ENCODE data around the gene AFAP1L2.

The AFAP1L2 gene

GRCh38 chr10:114404171-114405010, at the start of gene AFAP1L2:
Gene AFAP1L2 (minus strand): TSS chr10:114404502. CDS start chr10:114404455, 47 bp downstream.
- Histone ChIP-seq H3K27me3 (replicated peaks; ENCODE audit: control insufficient read depth, insufficient read depth, low read length) (peaks cover 27% of the 10 kb centered on the region), H3K9me3 (ENCODE audit: control insufficient read depth, low read length) (peaks cover 3% of the 10 kb centered on the region)
- peak; percentile 28 for DNase-seq (ENCODE audit: low read depth)

GRCh38 chr10:114453576-114453975, 49.3 kb upstream of the AFAP1L2 start:
- no peaks in the 10 kb centered on the region for H3K27me3 ChIP-seq (replicated peaks; ENCODE audit: control insufficient read depth, insufficient read depth, low read length)
- H3K4me3 ChIP-seq (ENCODE audit: low read length) = no peak overlapping the region
- peaks cover 8% of the 10 kb centered on the region for H3K36me3 ChIP-seq (ENCODE audit: control insufficient read depth, insufficient read depth, low read length, severe bottlenecking)
- no peak overlapping the region for H3K9ac ChIP-seq (ENCODE audit: low read length)
- no peaks in the 10 kb centered on the region for H3K9me3 ChIP-seq (ENCODE audit: control insufficient read depth, low read length)
- H3K4me1 ChIP-seq (ENCODE audit: control insufficient read depth, insufficient read depth, low read length) = peaks cover 4% of the 10 kb centered on the region
- no peak for DNase-seq (ENCODE audit: low read depth)

More at GRCh38 chr10:114404171-114405010, at the start of gene AFAP1L2:
- Histone ChIP-seq H3K4me1 (ENCODE audit: control insufficient read depth, insufficient read depth, low read length) (peaks cover 29% of the 10 kb centered on the region), H3K4me3 (ENCODE audit: low read length) (peak within 1 kb of the TSS; percentile 66), H3K36me3 (ENCODE audit: control insufficient read depth, insufficient read depth, low read length, severe bottlenecking) (no peaks in the 10 kb centered on the region), H3K9ac (ENCODE audit: low read length) (no peak within 1 kb of the TSS)

GRCh38 chr10:114448897-114449296, 44.6 kb upstream of the AFAP1L2 start:
- Histone ChIP-seq H3K36me3 (ENCODE audit: control insufficient read depth, insufficient read depth, low read length, severe bottlenecking) (peaks cover 13% of the 10 kb centered on the region), H3K9me3 (ENCODE audit: control insufficient read depth, low read length) (no peaks in the 10 kb centered on the region), H3K4me1 (ENCODE audit: control insufficient read depth, insufficient read depth, low read length) (no peaks in the 10 kb centered on the region), H3K9ac (ENCODE audit: low read length) (no peak overlapping the region), H3K27me3 (replicated peaks; ENCODE audit: control insufficient read depth, insufficient read depth, low read length) (no peaks in the 10 kb centered on the region), H3K4me3 (ENCODE audit: low read length) (no peak overlapping the region)
- DNase-seq (ENCODE audit: low read depth) = no peak

GRCh38 chr10:114445332-114445731, 41.0 kb upstream of the AFAP1L2 start:
- Histone ChIP-seq H3K27me3 (replicated peaks; ENCODE audit: control insufficient read depth, insufficient read depth, low read length) (no peaks in the 10 kb centered on the region), H3K36me3 (ENCODE audit: control insufficient read depth, insufficient read depth, low read length, severe bottlenecking) (peaks cover 23% of the 10 kb centered on the region), H3K4me1 (ENCODE audit: control insufficient read depth, insufficient read depth, low read length) (no peaks in the 10 kb centered on the region), H3K9ac (ENCODE audit: low read length) (no peak overlapping the region), H3K9me3 (ENCODE audit: control insufficient read depth, low read length) (no peaks in the 10 kb centered on the region), H3K4me3 (ENCODE audit: low read length) (no peak overlapping the region)
- DNase-seq (ENCODE audit: low read depth) = no peak

- Histone ChIP-seq H3K27me3 (replicated peaks; ENCODE audit: control insufficient read depth, insufficient read depth, low read length) (no peaks in the 10 kb centered on the region), H3K4me1 (ENCODE audit: control insufficient read depth, insufficient read depth, low read length) (no peaks in the 10 kb centered on the region), H3K4me3 (ENCODE audit: low read length) (no peak overlapping the region), H3K9ac (ENCODE audit: low read length) (no peak overlapping the region), H3K9me3 (ENCODE audit: control insufficient read depth, low read length) (no peaks in the 10 kb centered on the region), H3K36me3 (ENCODE audit: control insufficient read depth, insufficient read depth, low read length, severe bottlenecking) (peaks cover 26% of the 10 kb centered on the region)
- no peak for DNase-seq (ENCODE audit: low read depth)
These were observed 40.5 kb upstream of the AFAP1L2 start for GRCh38 chr10:114444819-114445218.

GRCh38 chr10:114442091-114442630, 37.9 kb upstream of the AFAP1L2 start:
- Histone ChIP-seq H3K4me1 (ENCODE audit: control insufficient read depth, insufficient read depth, low read length) (no peaks in the 10 kb centered on the region), H3K4me3 (ENCODE audit: low read length) (no peak overlapping the region), H3K9me3 (ENCODE audit: control insufficient read depth, low read length) (no peaks in the 10 kb centered on the region), H3K27me3 (replicated peaks; ENCODE audit: control insufficient read depth, insufficient read depth, low read length) (no peaks in the 10 kb centered on the region), H3K36me3 (ENCODE audit: control insufficient read depth, insufficient read depth, low read length, severe bottlenecking) (peaks cover 41% of the 10 kb centered on the region), H3K9ac (ENCODE audit: low read length) (no peak overlapping the region)
- DNase-seq (ENCODE audit: low read depth) = no peak

- no peak for DNase-seq (ENCODE audit: low read depth)
- H3K9ac ChIP-seq (ENCODE audit: low read length) = no peak overlapping the region
- peaks cover 48% of the 10 kb centered on the region for H3K36me3 ChIP-seq (ENCODE audit: control insufficient read depth, insufficient read depth, low read length, severe bottlenecking)
- no peaks in the 10 kb centered on the region for H3K4me1 ChIP-seq (ENCODE audit: control insufficient read depth, insufficient read depth, low read length)
- no peaks in the 10 kb centered on the region for H3K27me3 ChIP-seq (replicated peaks; ENCODE audit: control insufficient read depth, insufficient read depth, low read length)
- H3K4me3 ChIP-seq (ENCODE audit: low read length) = no peak overlapping the region
- H3K9me3 ChIP-seq (ENCODE audit: control insufficient read depth, low read length) = no peaks in the 10 kb centered on the region
These were observed 36.8 kb upstream of the AFAP1L2 start for GRCh38 chr10:114441107-114441506.

GRCh38 chr10:114437473-114438292, 33.4 kb upstream of the AFAP1L2 start:
- Histone ChIP-seq H3K9ac (ENCODE audit: low read length) (no peak overlapping the region), H3K27me3 (replicated peaks; ENCODE audit: control insufficient read depth, insufficient read depth, low read length) (peaks cover 3% of the 10 kb centered on the region), H3K36me3 (ENCODE audit: control insufficient read depth, insufficient read depth, low read length, severe bottlenecking) (peaks cover 67% of the 10 kb centered on the region), H3K4me1 (ENCODE audit: control insufficient read depth, insufficient read depth, low read length) (no peaks in the 10 kb centered on the region), H3K9me3 (ENCODE audit: control insufficient read depth, low read length) (no peaks in the 10 kb centered on the region), H3K4me3 (ENCODE audit: low read length) (no peak overlapping the region)
- peak; percentile 38 for DNase-seq (ENCODE audit: low read depth)

GRCh38 chr10:114436941-114437340, 32.6 kb upstream of the AFAP1L2 start:
- Histone ChIP-seq H3K4me1 (ENCODE audit: control insufficient read depth, insufficient read depth, low read length) (no peaks in the 10 kb centered on the region), H3K27me3 (replicated peaks; ENCODE audit: control insufficient read depth, insufficient read depth, low read length) (peaks cover 3% of the 10 kb centered on the region), H3K9me3 (ENCODE audit: control insufficient read depth, low read length) (no peaks in the 10 kb centered on the region), H3K9ac (ENCODE audit: low read length) (no peak overlapping the region), H3K36me3 (ENCODE audit: control insufficient read depth, insufficient read depth, low read length, severe bottlenecking) (peaks cover 60% of the 10 kb centered on the region), H3K4me3 (ENCODE audit: low read length) (no peak overlapping the region)
- DNase-seq (ENCODE audit: low read depth) = no peak

- H3K4me3 ChIP-seq (ENCODE audit: low read length) = no peak overlapping the region
These were observed 28.3 kb upstream of the AFAP1L2 start for GRCh38 chr10:114432566-114433093.

More at GRCh38 chr10:114432566-114433093, 28.3 kb upstream of the AFAP1L2 start:
- peaks cover 28% of the 10 kb centered on the region for H3K36me3 ChIP-seq (ENCODE audit: control insufficient read depth, insufficient read depth, low read length, severe bottlenecking)
- no peaks in the 10 kb centered on the region for H3K4me1 ChIP-seq (ENCODE audit: control insufficient read depth, insufficient read depth, low read length)
- H3K27me3 ChIP-seq (replicated peaks; ENCODE audit: control insufficient read depth, insufficient read depth, low read length) = peaks cover 17% of the 10 kb centered on the region
- H3K9me3 ChIP-seq (ENCODE audit: control insufficient read depth, low read length) = no peaks in the 10 kb centered on the region
- H3K9ac ChIP-seq (ENCODE audit: low read length) = no peak overlapping the region
- DNase-seq (ENCODE audit: low read depth) = no peak
